OCI-LY7 (cell line): ENCODE data around the gene DEFB119. TPM values are rescaled to one million over a fixed set of nuclear protein-coding genes. Genes with fewer than 3 reads are reported as not detected.

ENCODE experiments used
- BruUV-seq: library from RNA; stranded (reverse); fragments of 400-500 nt; replicated peaks from 2 replicates; lab custom pipeline; 2021; lab: Mats Ljungman, UMichigan
- CTCF ChIA-PET: fragments of 300-600 bp; sonication (Branson Sonifier 250); formaldehyde crosslinking; loops from one replicate; lab custom pipeline; 2022; ENCODE audit warnings: antibody characterized with exemption; ENCODE audit not compliant: unreplicated experiment; lab: Charles Lee
- POLR2A ChIA-PET: fragments of 300-600 bp; sonication (Branson Sonifier 250); formaldehyde crosslinking; loops from one replicate; lab custom pipeline; 2022; ENCODE audit warnings: antibody characterized with exemption; lab: Charles Lee
- DNase-seq: peaks from one replicate; pipeline ENCODE4 v3.0.0-alpha.2; 2015; ENCODE audit warnings: low spot score
- H2AFZ ChIP-seq: fragments of 200-600 bp; sonication (generic), shearing (Covaris generic); 2 replicates; pipeline ENCODE4 v1.6.1; 2014; ENCODE audit warnings: mild to moderate bottlenecking, antibody characterized with exemption, low read length, moderate library complexity
- H3K27ac ChIP-seq: fragments of 200-600 bp; sonication (generic); 2 replicates; pipeline ENCODE4 v1.5.1; 2014; ENCODE audit warnings: mixed run types, low read depth, mild to moderate bottlenecking, moderate library complexity, low read length, inconsistent platforms; ENCODE audit not compliant: poor library complexity, severe bottlenecking
- H3K36me3 ChIP-seq: fragments of 200-600 bp; sonication (generic); 2 replicates; pipeline ENCODE4 v1.6.1; 2014; ENCODE audit warnings: mild to moderate bottlenecking, antibody characterized with exemption, low read length, moderate library complexity, mixed read lengths; ENCODE audit not compliant: insufficient read depth
- H3K4me1 ChIP-seq: fragments of 200-600 bp; sonication (generic); 2 replicates; pipeline ENCODE4 v1.5.1; 2014; ENCODE audit warnings: mild to moderate bottlenecking, low read length; ENCODE audit not compliant: insufficient read depth, poor library complexity, severe bottlenecking
- H3K4me2 ChIP-seq: fragments of 200-600 bp; sonication (generic); 2 replicates; pipeline ENCODE4 v1.6.1; 2014; ENCODE audit warnings: mild to moderate bottlenecking, low read length
- H3K4me3 ChIP-seq: fragments of 200-600 bp; sonication (generic); 2 replicates; pipeline ENCODE4 v1.5.1; 2014; ENCODE audit warnings: mild to moderate bottlenecking, low read depth, low read length; ENCODE audit not compliant: poor library complexity, severe bottlenecking
- H3K79me2 ChIP-seq: fragments of 200-600 bp; sonication (generic); 2 replicates; pipeline ENCODE4 v1.6.1; 2016; ENCODE audit warnings: low read depth, mild to moderate bottlenecking, low read length, moderate library complexity, mixed read lengths; ENCODE audit not compliant: insufficient read depth
- H3K9me2 ChIP-seq: fragments of 200-600 bp; sonication (generic); 2 replicates; pipeline ENCODE4 v1.6.1; 2016; ENCODE audit warnings: mild to moderate bottlenecking, low read length, mixed read lengths; ENCODE audit not compliant: insufficient read depth
- H3K9me3 ChIP-seq: fragments of 200-600 bp; sonication (generic); 2 replicates; pipeline ENCODE4 v1.6.1; 2014; ENCODE audit warnings: mild to moderate bottlenecking, mixed run types, low read length, mixed read lengths
- H4K20me1 ChIP-seq: fragments of 200-600 bp; sonication (generic); 2 replicates; pipeline ENCODE4 v1.6.1; 2014; ENCODE audit warnings: mild to moderate bottlenecking, antibody characterized with exemption, low read length, moderate library complexity, mixed read lengths; ENCODE audit not compliant: insufficient read depth
- CTCF ChIP-seq: fragments of 200-600 bp; sonication (generic); conservative IDR thresholded peaks from 2 replicates; pipeline ENCODE4 v1.5.1; 2014; ENCODE audit warnings: mild to moderate bottlenecking, antibody characterized with exemption, low read length, moderate library complexity, mixed read lengths
- EZH2phosphoT487 ChIP-seq: fragments of 200-600 bp; sonication (generic); IDR thresholded peaks from 2 replicates; pipeline ENCODE4 v1.6.1; 2018; ENCODE audit warnings: low read depth, borderline replicate concordance, mild to moderate bottlenecking, mixed run types, antibody characterized with exemption, low read length, moderate library complexity, mixed read lengths
- intact Hi-C: fragments of 100-400 bp; cut with micrococcal nuclease; formaldehyde crosslinking; loops from one replicate; pipeline ENCODE4 v1.10.0; 2022; ENCODE audit not compliant: unreplicated experiment
- small RNA-seq: library from RNA; depleted of rRNA; stranded (forward); fragments of <200 nt; gene quantifications from one replicate; pipeline ENCODE3, GENCODE V24; 2014
- total RNA-seq, 2 experiments: library from RNA; depleted of rRNA in 1 of 2; stranded (reverse); fragments of >200 nt in 1 of 2; shearing (Covaris generic) in 1 of 2; gene quantifications; 2 replicates each; pipeline ENCODE4 v1.2.3, GENCODE V29; 2014 to 2022

DEFB119 gene
- total RNA-seq, 2 experiments from 2014 or later, result not detected

DNA sequence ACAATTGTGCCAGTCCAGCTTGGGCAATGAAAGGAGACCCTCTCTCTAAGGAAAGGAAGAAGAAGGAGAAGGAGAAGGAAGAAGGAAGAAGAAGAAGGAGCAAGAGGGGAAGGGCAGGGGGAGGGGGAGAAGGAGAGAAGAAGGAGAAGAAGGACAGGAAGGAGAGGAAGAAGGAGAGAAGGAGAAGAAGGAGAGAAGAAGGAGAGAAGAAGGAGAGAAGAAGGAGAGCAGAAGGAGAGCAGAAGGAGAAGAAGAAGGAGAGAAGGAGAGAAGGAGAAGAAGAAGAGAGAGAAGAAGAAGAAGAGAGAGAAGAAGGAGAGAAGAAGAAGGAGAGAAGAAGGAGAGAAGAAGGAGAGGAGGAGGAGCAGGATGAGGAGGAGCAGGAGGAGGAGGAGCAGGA lies 59.5 kb downstream of the DEFB119 start:
- intact Hi-C loops, result no loop called here
- DNase-seq, result no peak
- Histone ChIP-seq H3K9me2 (no peaks in the 10 kb centered on the region), H3K79me2 (no peaks in the 10 kb centered on the region), H3K4me1 (no peaks in the 10 kb centered on the region), H3K36me3 (no peaks in the 10 kb centered on the region), H4K20me1 (no peaks in the 10 kb centered on the region), H3K4me3 (no peak overlapping the region), H3K27ac (no peak overlapping the region), H2AFZ (no peak overlapping the region), H3K4me2 (no peak overlapping the region), H3K9me3 (no peaks in the 10 kb centered on the region)
- CTCF ChIA-PET, result no interaction called here
- no peak for TF ChIP-seq EZH2phosphoT487
- no peak for TF ChIP-seq CTCF
- BruUV-seq, result no TSS peak
- POLR2A ChIA-PET, result no interaction called here

Small RNA genes lying within 50 kb of the gene (small RNA-seq; reads per million reads assigned to genes)
- gene DEFB117, result not detected
- not detected for gene RF00561
- 0.16 reads per million for gene RNA5SP480

Other genes with a start within 250 kb of the DEFB119 start
- gene DEFB115, start 132.9 kb downstream of the DEFB119 start, total RNA-seq (2014; rRNA removed; shearing (Covaris generic)), result not detected in 2 replicates
- gene DEFB115, start 132.9 kb downstream of the DEFB119 start, total RNA-seq (2022), result not detected in 2 replicates
- not detected in 2 replicates for gene DEFB116, start 82.0 kb downstream of the DEFB119 start, total RNA-seq (2014; rRNA removed; shearing (Covaris generic))
- not detected in 2 replicates for gene DEFB116, start 82.0 kb downstream of the DEFB119 start, total RNA-seq (2022)
- gene DEFB118, start 22.0 kb downstream of the DEFB119 start, total RNA-seq (2014; rRNA removed; shearing (Covaris generic)), result not detected in 2 replicates
- not detected in 2 replicates for gene DEFB118, start 22.0 kb downstream of the DEFB119 start, total RNA-seq (2022)
- gene DEFB121, start 15.6 kb upstream of the DEFB119 start, total RNA-seq (2014; rRNA removed; shearing (Covaris generic)), result not detected in 2 replicates
- gene DEFB121, start 15.6 kb upstream of the DEFB119 start, total RNA-seq (2022), result not detected in 2 replicates
- not detected in 2 replicates for gene DEFB123, start 50.0 kb upstream of the DEFB119 start, total RNA-seq (2014; rRNA removed; shearing (Covaris generic))
- not detected in 2 replicates for gene DEFB123, start 50.0 kb upstream of the DEFB119 start, total RNA-seq (2022)
- gene DEFB124, start 84.5 kb upstream of the DEFB119 start, total RNA-seq (2014; rRNA removed; shearing (Covaris generic)), result not detected in 2 replicates
- gene DEFB124, start 84.5 kb upstream of the DEFB119 start, total RNA-seq (2022), result not detected in 2 replicates
- gene REM1, start 84.7 kb upstream of the DEFB119 start, total RNA-seq (2014; rRNA removed; shearing (Covaris generic)), result not detected in 2 replicates
- gene REM1, start 84.7 kb upstream of the DEFB119 start, total RNA-seq (2022), result not detected in 2 replicates
- 43.6 and 51.3 TPM in 2 replicates for gene HM13, start 123.9 kb upstream of the DEFB119 start, total RNA-seq (2014; rRNA removed; shearing (Covaris generic))
- gene HM13, start 123.9 kb upstream of the DEFB119 start, total RNA-seq (2022), result 142 and 148 TPM in 2 replicates
- gene ID1, start 214.7 kb upstream of the DEFB119 start, total RNA-seq (2014; rRNA removed; shearing (Covaris generic)), result 3.3 and 4.7 TPM in 2 replicates
- 2.0 and 3.6 TPM in 2 replicates for gene ID1, start 214.7 kb upstream of the DEFB119 start, total RNA-seq (2022)
- gene COX4I2, start 247.3 kb upstream of the DEFB119 start, total RNA-seq (2014; rRNA removed; shearing (Covaris generic)), result not detected in 2 replicates
- gene COX4I2, start 247.3 kb upstream of the DEFB119 start, total RNA-seq (2022), result not detected in 2 replicates